HPDE6-E6E7 (cell line): Measurements from ENCODE around the gene ABCC3.
A peak's percentile ranks its signal among the peaks of the same experiment; 100 is the strongest.
"Not testable (repeated sequence)": the region's sequence is repeated elsewhere in the genome, so short reads cannot be mapped to it uniquely, and the experiment has no call there.

Source experiments
- DNase-seq: peaks from one replicate; pipeline ENCODE4 v3.0.0; 2011; ENCODE audit warnings: missing footprints; ENCODE audit errors: extremely low spot score

The ABCC3 gene

GRCh38 chr17:50666316-50666715 lies 31.6 kb downstream of the ABCC3 start:
- DNase-seq: no peak

- no peak for DNase-seq
Observed at GRCh38 chr17:50667259-50668024, 32.8 kb downstream of the ABCC3 start.

GRCh38 chr17:50668025-50668837 lies 33.5 kb downstream of the ABCC3 start:
- no peak for DNase-seq

- DNase-seq: no peak
Observed at GRCh38 chr17:50668838-50669581, 34.3 kb downstream of the ABCC3 start.

- no peak for DNase-seq
Observed at GRCh38 chr17:50672071-50672470, 37.4 kb downstream of the ABCC3 start.

- no peak for DNase-seq
Observed at GRCh38 chr17:50672831-50673551, 38.3 kb downstream of the ABCC3 start.

GRCh38 chr17:50675190-50675589 lies 40.5 kb downstream of the ABCC3 start:
- DNase-seq: no peak

GRCh38 chr17:50675627-50676026 lies 40.9 kb downstream of the ABCC3 start:
- DNase-seq: no peak

GRCh38 chr17:50676065-50676975 lies 41.6 kb downstream of the ABCC3 start:
- no peak for DNase-seq

- no peak for DNase-seq
Observed at GRCh38 chr17:50677851-50678375, 43.2 kb downstream of the ABCC3 start.

- DNase-seq: no peak
Observed at GRCh38 chr17:50679008-50679544, 44.4 kb downstream of the ABCC3 start.

GRCh38 chr17:50680126-50680525 lies 45.4 kb downstream of the ABCC3 start:
- DNase-seq: no peak

GRCh38 chr17:50680543-50681262 lies 46.0 kb downstream of the ABCC3 start:
- not testable (repeated sequence) for DNase-seq

GRCh38 chr17:50681263-50682200 lies 46.9 kb downstream of the ABCC3 start:
- peak; percentile 79 for DNase-seq

- no peak for DNase-seq
Observed at GRCh38 chr17:50682441-50682840, 47.8 kb downstream of the ABCC3 start.

- no peak for DNase-seq
Observed at GRCh38 chr17:50682938-50683337, 48.3 kb downstream of the ABCC3 start.

- no peak for DNase-seq
Observed at GRCh38 chr17:50683434-50684287, 49.0 kb downstream of the ABCC3 start.
